NCI-H187 treated with DMSO at 0.1 percent for 48 hours (cell line): Measurements from ENCODE around the gene DDX27.
A peak's percentile ranks its signal among the peaks of the same experiment; 100 is the strongest.
"Not testable (repeated sequence)": the region's sequence is repeated elsewhere in the genome, so short reads cannot be mapped to it uniquely, and the experiment has no call there.

Source experiments
- DNase-seq: peaks from one replicate; lab custom pipeline; 2025; lab: John Stamatoyannopoulos, UW

The DDX27 gene, protein sequence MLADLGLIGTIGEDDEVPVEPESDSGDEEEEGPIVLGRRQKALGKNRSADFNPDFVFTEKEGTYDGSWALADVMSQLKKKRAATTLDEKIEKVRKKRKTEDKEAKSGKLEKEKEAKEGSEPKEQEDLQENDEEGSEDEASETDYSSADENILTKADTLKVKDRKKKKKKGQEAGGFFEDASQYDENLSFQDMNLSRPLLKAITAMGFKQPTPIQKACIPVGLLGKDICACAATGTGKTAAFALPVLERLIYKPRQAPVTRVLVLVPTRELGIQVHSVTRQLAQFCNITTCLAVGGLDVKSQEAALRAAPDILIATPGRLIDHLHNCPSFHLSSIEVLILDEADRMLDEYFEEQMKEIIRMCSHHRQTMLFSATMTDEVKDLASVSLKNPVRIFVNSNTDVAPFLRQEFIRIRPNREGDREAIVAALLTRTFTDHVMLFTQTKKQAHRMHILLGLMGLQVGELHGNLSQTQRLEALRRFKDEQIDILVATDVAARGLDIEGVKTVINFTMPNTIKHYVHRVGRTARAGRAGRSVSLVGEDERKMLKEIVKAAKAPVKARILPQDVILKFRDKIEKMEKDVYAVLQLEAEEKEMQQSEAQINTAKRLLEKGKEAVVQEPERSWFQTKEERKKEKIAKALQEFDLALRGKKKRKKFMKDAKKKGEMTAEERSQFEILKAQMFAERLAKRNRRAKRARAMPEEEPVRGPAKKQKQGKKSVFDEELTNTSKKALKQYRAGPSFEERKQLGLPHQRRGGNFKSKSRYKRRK

DNA sequence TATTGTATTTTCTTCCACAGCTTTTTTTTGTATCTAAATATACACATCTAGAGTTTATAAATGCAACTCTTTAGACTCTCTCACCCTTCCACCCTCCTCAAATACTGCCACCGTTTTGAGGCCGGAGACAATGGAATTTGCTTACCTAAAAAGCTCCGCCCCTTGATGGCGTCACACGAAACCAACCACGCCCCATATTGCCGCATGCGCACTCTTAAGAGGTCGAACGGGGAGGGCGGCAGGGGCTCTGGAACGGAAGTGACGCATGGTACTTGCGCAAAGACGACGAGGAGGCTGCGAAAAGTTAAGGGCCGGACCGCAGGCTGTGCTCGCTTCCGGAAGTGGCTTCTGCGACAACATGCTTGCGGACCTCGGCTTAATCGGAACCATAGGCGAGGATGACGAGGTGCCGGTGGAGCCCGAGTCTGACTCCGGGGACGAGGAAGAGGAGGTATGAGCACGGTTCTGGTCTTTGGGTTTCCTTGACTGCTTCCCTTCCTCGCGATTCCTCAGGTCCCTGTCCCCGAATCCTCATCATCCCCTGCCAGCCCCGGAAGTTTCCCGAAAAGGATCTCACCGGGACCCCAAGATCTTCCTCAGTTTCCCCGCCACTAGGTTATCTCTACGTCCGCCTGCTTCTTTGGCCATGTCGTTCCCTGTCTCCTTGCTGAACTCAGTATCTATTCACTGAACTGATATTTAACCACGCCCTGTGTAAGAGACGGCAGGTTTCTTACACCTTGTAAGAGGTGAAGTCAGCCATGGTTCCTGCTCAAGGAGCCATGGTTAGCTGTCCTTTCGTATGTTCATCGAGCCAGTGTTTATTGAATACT lies at the start of gene DDX27:
Gene DDX27 (plus strand): TSS at position 326 of the 833 bp plus-strand sequence. CDS start 33 bp downstream, at position 359.
- peak; percentile 88 for DNase-seq

DNA sequence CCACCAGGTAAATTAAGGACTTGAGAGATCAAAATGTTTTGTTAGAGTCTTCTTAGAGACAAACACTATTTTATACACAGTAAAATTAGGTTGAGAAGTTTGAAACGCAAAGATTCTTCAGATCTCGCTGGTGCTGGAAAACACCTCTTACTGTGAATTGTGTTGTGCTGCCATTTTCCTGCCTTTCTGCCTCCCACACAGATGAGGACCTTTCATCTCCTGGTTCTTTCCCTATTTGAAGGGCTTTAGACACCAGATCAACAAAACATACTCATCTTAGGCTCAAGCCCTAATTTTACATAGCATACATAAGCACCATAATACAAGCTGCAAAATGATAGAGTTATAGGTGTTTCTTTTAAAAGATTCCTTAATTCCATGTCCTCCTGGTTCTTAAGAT lies 49.7 kb upstream of the DDX27 start:
- DNase-seq: no peak

DNA sequence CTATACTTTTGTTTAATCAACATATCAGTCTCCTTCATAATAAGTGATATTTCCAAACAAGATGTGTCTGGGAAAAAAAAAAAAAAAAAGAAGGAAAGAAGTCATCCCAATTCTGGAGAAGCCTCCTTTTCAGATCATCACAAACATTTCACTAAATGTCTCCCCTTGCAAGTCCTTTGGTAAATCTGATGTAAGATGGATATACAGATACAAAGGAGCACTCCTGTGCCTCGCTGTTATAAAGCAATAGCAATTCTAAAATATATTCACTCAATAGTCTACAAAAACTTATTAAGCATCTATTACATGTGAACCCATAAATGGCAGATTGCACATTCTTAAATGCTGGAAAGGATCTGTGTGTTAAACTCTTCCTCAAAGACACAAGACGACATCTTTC lies 48.5 kb upstream of the DDX27 start:
- no peak for DNase-seq

DNA sequence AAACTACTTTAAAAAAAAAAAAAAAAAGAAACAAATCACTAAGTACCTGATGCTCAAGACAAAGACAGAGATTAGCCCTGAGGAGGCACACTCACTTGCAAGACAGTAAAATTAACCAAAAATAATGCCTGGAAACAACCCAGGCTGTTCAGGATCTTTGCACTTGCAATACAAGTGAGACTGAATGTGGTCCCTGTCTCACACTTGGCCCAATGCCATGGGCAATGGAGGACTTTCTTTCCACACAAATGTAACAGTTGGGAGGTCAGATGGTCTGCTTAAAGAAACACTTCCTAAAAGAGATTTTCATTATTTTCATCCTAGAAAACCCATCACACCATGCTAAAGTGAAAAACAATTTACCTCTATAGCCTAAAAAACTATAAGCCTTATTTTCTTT lies 47.3 kb upstream of the DDX27 start:
- DNase-seq: no peak

DNA sequence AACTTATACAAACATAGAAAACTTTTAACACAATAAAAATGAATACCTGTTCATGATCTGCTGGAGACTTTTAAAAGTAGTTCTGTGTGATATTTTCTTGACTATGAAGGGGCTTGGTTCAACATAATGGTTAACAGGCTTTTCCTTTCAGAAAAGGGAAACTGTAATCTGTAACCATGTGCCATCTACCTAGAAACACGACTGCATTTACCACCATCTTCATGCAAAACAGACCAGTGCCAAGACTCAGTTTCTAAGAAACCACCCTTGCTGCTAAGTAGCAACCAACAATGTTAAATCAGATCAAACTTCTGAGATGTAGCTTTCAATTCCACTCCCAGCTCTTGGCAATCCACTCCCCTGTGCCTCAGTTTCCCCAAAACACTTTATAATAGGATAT lies 46.8 kb upstream of the DDX27 start:
- no peak for DNase-seq

DNA sequence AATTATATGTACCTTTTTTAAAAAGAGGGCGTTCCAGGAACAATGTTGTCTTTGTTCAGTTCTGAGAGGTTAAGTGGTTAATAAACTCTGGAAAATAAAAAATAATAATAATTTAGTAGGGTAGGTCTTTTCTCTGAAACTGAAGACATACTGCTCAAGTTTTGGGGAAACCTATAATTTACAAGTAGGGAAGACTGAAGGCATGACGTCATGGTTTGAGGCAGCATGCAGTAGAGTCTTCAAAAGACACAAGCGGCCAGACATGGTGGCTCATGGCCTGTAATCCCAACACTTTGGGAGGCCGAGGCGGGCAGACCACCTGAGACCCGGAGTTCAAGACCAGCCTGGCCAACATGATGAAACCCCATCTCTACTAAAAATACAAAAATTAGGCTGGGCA lies 45.0 kb upstream of the DDX27 start:
- DNase-seq: no peak

DNA sequence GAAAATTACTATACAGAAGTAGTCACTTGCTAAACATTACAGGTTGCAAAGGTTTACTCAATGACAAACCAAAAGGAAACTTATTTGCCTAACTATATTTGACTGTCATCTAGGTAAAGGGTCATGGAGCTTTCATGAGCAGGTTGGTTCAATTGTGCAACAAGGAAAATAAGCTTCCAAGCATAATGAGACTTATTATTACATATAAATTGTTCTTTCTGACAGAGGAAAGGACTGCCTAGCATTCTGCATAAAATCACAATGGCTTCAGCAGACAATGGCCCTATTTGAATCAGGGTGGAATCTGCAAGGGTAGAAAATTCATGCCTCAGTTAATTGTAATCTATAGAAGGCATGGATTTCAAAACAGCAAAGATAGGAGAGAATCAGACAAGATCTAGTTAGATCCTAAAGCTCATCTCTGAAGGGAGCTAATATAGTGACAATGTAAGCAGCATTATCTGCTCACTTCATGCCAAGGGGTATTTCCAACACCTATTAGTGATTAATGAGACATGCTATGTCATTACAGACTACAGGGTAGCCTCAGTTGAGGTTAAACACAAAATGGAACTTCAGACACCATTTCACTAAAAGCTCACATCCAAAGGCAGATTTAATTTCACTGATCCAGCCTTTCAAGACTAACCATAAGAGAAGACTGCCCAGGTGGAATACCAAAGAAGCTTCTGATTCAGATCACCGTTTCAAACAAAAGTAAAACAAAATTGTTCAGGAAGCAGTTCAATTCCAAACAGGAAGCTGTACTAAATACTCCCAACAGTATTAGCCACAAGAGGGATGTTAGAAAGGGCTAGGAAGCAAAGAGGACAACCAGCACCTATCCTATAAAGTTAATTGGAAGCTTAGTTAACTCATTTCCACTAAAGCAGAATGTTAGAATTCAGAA lies 39.6 kb upstream of the DDX27 start:
- DNase-seq: no peak

DNA sequence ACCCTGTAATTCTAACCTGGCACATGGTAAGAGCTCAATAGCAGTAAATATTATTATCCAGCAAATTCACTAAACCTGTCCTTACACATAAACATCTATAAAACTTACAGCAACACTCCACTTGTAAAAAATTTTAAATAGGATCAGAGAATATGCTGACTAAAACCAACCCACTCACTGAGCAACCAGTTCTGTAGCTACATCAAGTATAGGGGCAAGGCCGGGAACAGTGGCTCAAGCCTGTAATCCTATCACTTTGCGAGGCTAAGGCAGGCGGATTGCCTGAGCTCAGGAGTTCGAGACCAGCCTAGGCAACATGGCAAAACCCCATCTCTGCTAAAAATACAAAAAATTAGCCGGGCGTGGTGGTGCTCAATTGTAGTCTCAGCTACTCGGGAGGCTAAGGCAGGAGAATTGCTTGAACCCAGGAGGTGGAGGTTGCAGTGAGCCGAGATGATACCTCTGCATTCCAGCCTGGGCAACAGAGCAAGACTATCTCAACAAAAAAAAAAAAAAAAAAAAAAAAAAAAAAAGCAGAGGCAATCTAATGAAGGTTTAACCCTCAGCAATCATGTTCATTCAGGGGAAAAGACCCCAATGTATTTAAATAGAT lies 37.8 kb upstream of the DDX27 start:
- no peak for DNase-seq

DNA sequence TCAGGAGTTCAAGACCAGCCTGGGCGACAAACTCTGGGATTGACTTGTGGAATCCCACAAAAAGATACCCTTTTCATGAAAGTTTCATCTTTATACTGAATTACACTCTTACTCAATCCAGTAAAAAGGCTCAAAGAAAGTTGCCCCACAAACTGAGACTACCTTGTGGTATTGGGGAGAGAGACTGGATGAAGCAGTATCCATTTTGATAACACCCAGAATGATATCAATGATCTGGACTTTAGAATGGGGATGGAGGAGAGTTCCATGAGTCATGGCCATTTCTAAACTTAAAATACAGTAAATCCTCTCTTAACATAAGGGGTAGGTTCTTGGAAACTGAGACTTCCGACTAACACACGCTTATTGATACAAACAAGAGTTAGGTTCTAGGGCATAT lies 35.8 kb upstream of the DDX27 start:
- DNase-seq: no peak

DNA sequence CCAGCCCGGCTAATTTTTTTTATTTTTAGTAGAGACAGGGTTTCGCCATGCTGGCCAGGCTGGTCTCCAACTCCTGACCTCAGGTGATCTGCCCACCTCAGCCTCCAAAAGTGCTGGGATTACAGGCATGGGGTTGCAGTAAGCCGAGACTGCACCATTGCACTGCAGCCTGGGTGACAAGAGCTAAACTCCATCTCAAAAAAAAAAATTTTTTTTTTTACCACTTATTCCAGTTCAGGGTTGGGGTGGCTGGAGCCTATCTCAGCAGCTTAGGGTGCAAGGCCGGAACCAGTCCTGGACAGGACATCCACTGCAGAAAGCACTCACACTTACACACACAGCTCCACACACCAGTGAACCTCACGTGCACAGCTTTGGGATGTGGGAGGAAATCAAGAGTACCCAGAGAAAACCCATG lies 35.1 kb upstream of the DDX27 start:
- not testable (repeated sequence) for DNase-seq

DNA sequence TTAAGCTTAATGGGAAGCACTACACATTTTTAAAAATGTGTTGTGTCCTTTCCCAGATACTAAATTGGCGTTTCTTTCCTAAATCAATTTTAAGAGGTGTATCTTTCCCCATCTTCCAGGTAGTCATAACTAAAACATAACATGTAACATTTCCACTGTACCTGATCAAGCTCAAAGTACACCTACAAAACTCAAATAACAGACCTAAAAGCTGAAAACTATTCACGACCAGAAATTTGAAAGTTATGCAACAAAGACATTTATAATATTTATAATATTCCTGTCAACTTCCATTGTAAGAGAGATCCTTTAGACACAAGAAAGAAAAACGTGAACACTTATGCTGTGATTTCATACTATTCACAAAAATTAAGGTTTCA lies 34.5 kb upstream of the DDX27 start:
- no peak for DNase-seq

DNA sequence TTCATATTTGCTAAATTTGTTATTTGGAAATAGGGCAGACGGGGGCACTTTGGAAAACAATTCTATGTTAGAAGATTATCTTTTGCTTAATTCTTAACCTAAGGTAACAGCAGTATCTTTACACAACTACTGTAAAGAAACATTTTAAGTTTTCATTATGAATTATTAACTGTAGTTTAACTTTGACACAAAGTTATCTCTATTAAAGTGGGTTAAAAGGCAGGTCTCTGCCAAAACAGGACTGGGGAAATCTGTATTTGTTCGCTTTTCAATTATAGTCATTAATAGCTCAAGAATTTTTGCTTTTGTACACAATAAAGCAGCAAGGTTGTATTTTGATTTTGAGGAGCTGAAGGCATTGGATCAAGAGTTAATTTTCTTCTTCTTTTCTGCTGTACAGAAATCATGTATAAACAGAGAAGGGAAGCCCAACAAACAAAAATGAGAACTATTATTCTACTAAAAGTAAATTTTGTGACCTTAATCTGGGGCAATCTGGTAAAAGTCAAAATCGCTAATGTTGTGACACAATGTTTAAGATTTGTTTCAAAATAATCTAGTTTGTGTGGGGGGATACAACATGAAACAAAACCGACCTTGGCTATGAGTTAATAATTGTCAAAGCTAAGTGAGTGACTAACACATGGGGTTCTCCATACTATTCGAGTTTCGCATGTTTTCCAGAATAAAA lies 34.0 kb upstream of the DDX27 start:
- no peak for DNase-seq

DNA sequence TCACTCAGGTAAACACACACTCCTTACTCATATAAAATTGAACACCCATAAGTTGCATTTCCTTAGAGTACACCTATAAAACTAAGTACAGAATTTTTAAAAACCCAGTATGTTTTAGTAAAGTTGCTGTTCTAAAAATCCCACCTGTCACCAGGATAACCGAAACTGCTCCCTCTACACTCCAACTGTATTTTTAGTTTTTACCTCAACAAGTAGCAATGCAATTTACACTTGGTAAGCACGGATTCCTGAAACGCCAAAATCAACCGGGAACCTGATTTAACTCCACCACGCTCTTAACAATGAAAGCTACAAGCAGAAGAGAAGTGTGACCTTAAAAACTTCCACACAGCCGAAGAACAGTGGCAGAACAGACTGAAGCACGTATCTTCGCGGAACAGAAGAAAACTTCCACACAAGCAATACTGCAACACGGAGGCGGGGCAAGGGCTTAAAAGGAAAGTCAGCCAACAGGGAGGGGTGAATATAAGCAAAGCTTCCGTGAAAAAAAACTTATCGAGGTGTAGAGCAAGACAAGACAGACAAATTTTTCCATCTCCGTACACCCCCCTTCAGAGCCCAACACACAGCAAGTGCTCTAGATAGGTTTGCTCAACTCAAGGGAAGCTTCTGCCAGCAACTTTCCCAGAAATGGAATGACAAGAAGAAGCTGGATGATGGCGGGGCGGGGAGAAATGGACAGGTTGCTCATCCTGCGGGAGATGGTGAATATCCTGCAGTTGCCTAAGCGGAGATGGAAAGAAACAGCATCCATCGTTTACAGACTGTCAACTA lies 32.5 kb upstream of the DDX27 start:
- no peak for DNase-seq

DNA sequence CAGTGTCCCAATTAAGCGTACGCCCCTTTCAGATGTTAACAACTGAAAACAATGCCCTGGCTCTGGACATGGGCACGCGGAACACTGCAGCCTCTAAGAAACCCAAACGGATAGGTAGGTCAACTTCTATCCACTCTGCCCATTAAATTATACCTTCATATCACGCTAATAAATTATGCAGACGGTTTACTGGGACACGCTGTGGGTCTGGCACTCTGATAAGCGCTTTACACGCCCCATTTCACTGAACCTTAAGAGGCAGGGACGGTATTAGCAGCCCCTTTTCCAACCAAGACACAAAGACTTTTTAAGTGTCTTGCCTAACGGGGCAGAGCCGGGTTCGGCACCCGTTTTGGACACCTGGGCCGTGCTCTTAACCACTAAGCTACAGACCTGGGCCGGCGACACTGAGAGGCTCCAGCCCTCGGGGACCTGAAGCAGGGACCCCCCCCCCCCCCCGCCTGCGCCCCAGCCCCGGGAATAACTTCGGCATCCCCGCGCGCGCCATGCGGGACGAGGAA lies 31.8 kb upstream of the DDX27 start:
- no peak for DNase-seq

DNA sequence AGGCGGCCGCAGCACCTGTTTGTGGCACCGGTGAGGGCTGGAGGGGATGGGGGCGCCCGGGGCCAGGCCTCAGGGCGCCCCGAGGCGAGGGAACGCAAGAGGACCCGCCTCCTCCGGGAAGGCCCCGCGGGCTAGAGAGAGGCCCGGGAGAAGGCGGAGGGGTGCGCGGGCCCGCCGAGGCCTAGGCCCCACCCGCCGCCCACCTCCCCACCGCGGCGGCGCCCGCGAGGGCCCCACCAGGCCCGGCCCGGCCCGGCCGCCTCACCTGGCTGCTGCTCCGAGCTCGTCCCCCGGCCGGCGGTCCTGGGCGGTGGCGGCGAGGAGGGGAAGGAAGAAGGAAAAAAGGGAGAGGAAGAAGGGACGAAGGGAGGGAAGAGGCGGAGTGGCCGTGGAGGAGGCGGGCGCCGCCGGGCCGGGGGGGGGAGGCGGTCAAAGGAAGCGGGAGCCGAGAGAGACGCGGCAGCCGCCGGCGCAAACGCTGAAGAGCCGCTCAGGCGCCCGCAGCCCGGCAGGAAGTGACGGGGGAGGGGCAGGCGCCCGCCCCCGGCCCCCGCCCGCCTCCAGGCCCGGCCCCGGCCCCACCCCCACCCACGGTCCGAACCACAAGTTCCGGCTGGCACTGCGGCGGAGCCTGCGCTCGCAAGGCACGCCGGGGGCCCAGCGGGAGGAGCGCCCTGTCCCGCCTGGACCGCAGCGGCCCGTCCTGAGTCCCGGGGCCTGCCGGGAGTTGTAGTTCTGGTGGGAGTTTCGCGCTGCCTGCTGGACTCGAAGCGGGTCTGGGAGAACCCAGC lies 31.2 kb upstream of the DDX27 start, which contains the start of gene STAU1:
Gene STAU1 (minus strand): TSS at position 484 of the 791 bp plus-strand sequence. CDS start 22,133 bp downstream, outside the sequence.
- peak; percentile 71 for DNase-seq

DNA sequence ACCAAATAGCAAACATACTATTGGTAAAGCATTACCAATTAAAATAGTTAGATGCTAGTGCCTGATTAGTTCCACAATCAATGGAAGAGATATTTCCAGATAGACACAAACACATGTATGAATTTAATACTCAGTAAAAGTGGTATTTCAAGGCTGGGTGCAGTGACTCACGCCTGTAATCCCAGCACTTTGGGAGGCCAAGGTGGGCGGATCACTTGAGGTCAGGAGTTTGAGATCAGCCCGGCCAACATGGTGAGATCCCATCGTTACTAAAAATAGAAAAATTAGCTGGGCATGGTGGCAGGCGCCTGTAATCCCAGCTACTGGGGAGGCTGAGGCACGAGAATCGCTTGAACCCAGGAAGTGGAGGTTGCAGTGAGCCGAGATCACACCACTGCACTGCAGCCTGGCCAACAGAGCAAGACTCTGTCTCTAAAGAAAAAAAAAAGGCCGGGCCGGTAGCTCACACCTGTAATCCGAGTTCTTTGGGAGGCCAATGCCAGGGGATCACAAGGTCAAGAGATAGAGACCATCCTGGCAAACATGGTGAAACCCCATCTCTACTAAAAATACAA lies 26.2 kb upstream of the DDX27 start:
- DNase-seq: not testable (repeated sequence)

DNA sequence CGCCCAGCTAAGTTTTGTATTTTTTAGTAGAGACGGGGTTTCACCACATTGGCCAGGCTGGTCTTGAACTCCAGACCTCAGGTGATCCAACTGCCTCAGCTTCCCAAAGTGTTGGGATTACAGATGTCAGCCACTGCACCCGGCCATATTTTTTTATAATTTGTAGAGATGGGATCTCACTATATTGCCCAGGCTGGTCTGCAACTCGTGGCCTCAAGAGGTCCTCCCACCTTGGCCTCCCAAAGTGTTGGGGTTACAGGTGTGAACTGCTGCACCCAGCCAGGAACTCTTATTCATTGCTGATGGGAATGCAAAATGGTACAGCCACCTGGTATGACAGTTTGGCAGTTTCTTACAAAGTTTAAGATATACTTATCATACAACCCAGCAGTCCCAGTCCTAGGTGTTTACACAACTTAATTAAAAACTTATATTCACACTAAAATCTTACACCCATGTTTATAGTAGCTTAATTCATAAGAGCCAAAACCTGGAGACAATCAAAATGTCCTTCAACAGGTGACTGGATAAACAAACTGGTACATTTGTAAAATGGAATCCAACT lies 19.4 kb upstream of the DDX27 start:
- DNase-seq: no peak

DNA sequence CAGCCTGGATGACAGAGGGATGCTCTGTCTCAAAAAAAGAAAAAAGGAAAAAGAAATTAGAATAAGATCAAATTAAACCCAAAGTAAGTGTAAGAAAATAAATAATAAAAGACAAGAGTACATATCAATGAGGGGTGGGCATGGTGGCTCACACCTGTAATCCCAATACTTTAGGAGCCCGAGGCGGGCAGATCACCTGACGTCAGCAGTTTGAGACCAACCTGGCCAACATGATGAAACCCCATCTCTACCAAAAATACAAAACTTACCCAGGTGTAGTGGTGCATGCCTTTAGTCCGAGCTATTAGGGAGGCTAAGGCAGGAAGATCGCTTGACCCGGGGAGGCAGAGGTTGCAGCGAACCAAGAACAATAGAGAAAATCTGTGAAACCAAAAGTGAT lies 16.2 kb upstream of the DDX27 start:
- DNase-seq: no peak
